GM12801 (cell line): ENCODE results near the gene ICAM5.

Source experiments
- CTCF ChIP-seq: IDR thresholded peaks from one replicate; pipeline ENCODE4 v1.5.1; 2011; ENCODE audit warnings: control low read depth; ENCODE audit not compliant: insufficient read length; ENCODE audit errors: extremely low read depth

ICAM5 gene

GRCh38 chr19:10277795-10278589 is 11.8 kb upstream of the ICAM5 start:
- no peak for TF ChIP-seq CTCF

GRCh38 chr19:10278935-10279334 is 10.8 kb upstream of the ICAM5 start:
- no peak for TF ChIP-seq CTCF

GRCh38 chr19:10279737-10280442 is 9.9 kb upstream of the ICAM5 start:
- no peak for TF ChIP-seq CTCF

- TF ChIP-seq CTCF = no peak
Measured at GRCh38 chr19:10283301-10284064, 6.3 kb upstream of the ICAM5 start.

- TF ChIP-seq CTCF = no peak
Measured at GRCh38 chr19:10284065-10284959, 5.4 kb upstream of the ICAM5 start.

- TF ChIP-seq CTCF = no peak
Measured at GRCh38 chr19:10284960-10285278, 4.8 kb upstream of the ICAM5 start.
